Neural cell (in vitro differentiated cells): ENCODE data around the gene NOL11. TPM values are rescaled to one million over a fixed set of nuclear protein-coding genes. Genes with fewer than 3 reads are reported as not detected.
"Not testable (repeated sequence)": the region's sequence is repeated elsewhere in the genome, so short reads cannot be mapped to it uniquely, and the experiment has no call there.

Experiments
- H2AFZ ChIP-seq: fragments of 200-600, 300-800 bp; sonication (generic), shearing (Covaris generic); 2 replicates; pipeline ENCODE4 v1.6.0; 2014; ENCODE audit warnings: low read depth, mild to moderate bottlenecking, antibody characterized with exemption, low read length, moderate library complexity
- H3F3A ChIP-seq: fragments of 200-600 bp; shearing (Covaris generic); 2 replicates; pipeline ENCODE4 v1.6.1; 2016; ENCODE audit warnings: mild to moderate bottlenecking, moderate library complexity, mixed read lengths, antibody characterized with exemption, low read length; ENCODE audit not compliant: insufficient read depth, poor library complexity, severe bottlenecking
- H3K27ac ChIP-seq: fragments of 200-600, 300-800 bp; sonication (generic), shearing (Covaris generic); 2 replicates; pipeline ENCODE4 v1.5.1; 2014; ENCODE audit warnings: mild to moderate bottlenecking, low read length, moderate library complexity
- H3K27me3 ChIP-seq: fragments of 300-800, 200-600 bp; sonication (generic), shearing (Covaris generic); 2 replicates; pipeline ENCODE4 v1.6.0; 2014; ENCODE audit warnings: mild to moderate bottlenecking, low read depth, low read length, moderate library complexity; ENCODE audit not compliant: insufficient read depth
- H3K36me3 ChIP-seq: fragments of 300-800, 200-600 bp; sonication (generic), shearing (Covaris generic); 2 replicates; pipeline ENCODE4 v1.5.1; 2014; ENCODE audit warnings: mild to moderate bottlenecking, antibody characterized with exemption, low read length, moderate library complexity; ENCODE audit not compliant: insufficient read depth
- H3K4me2 ChIP-seq: fragments of 300-800, 200-600 bp; sonication (generic), shearing (Covaris generic); 2 replicates; pipeline ENCODE4 v1.6.0; 2014; ENCODE audit warnings: mild to moderate bottlenecking, low read length
- H3K4me3 ChIP-seq: fragments of 300-800, 200-600 bp; sonication (generic), shearing (Covaris generic); 2 replicates; pipeline ENCODE4 v1.5.1; 2014; ENCODE audit warnings: mild to moderate bottlenecking, low read length, moderate library complexity
- H3K79me2 ChIP-seq: fragments of 200-600 bp; shearing (Covaris generic); replicated peaks from 2 replicates; pipeline ENCODE4 v1.6.0; 2014; ENCODE audit warnings: mild to moderate bottlenecking, low read length, moderate library complexity; ENCODE audit not compliant: insufficient read depth
- H3K9ac ChIP-seq: fragments of 300-800, 200-600 bp; sonication (generic), shearing (Covaris generic); 2 replicates; pipeline ENCODE4 v1.6.1; 2016; ENCODE audit warnings: mild to moderate bottlenecking, low read length, mixed read lengths
- H3K9me2 ChIP-seq: fragments of 200-600 bp; shearing (Covaris generic); 2 replicates; pipeline ENCODE4 v1.6.1; 2016; ENCODE audit warnings: mild to moderate bottlenecking, low read length, mixed read lengths; ENCODE audit not compliant: insufficient read depth
- H3K9me3 ChIP-seq: fragments of 200-600, 300-800 bp; sonication (generic), shearing (Covaris generic); 2 replicates; pipeline ENCODE4 v1.6.1; 2016; ENCODE audit warnings: mild to moderate bottlenecking, mixed run types, low read length, moderate library complexity, mixed read lengths
- H4K20me1 ChIP-seq: fragments of 200-600 bp; shearing (Covaris generic); 2 replicates; pipeline ENCODE4 v1.6.1; 2016; ENCODE audit warnings: mild to moderate bottlenecking, mixed run types; ENCODE audit not compliant: insufficient read depth
- CTCF ChIP-seq: fragments of 450-650 bp; IDR thresholded peaks from 2 replicates; pipeline ENCODE4 v1.5.1; 2014; ENCODE audit warnings: antibody characterized with exemption, mild to moderate bottlenecking, moderate library complexity; ENCODE audit not compliant: poor library complexity, severe bottlenecking
- EP300 ChIP-seq: fragments of 450-650 bp; conservative IDR thresholded peaks from 2 replicates; pipeline ENCODE4 v1.6.1; 2014; ENCODE audit warnings: antibody characterized with exemption, mild to moderate bottlenecking, moderate library complexity; ENCODE audit not compliant: poor library complexity, severe bottlenecking
- EZH2 ChIP-seq: fragments of 200-600, 300-800 bp; shearing (Covaris generic), sonication (generic); IDR thresholded peaks from 2 replicates; pipeline ENCODE4 v1.6.1; 2014; ENCODE audit warnings: antibody characterized with exemption, low read length, borderline replicate concordance, mild to moderate bottlenecking; ENCODE audit not compliant: insufficient read depth, poor library complexity, severe bottlenecking
- MXI1 ChIP-seq: fragments of 450-650 bp; conservative IDR thresholded peaks from 2 replicates; pipeline ENCODE4 v1.6.1; 2014; ENCODE audit warnings: antibody characterized with exemption, mild to moderate bottlenecking; ENCODE audit not compliant: poor library complexity, severe bottlenecking
- POLR2AphosphoS5 ChIP-seq: IDR thresholded peaks from 2 replicates; pipeline ENCODE4 v1.6.1; 2012
- RAD21 ChIP-seq: fragments of 450-650 bp; conservative IDR thresholded peaks from 2 replicates; pipeline ENCODE4 v1.6.1; 2014; ENCODE audit warnings: antibody characterized with exemption, mild to moderate bottlenecking, moderate library complexity
- REST ChIP-seq: IDR thresholded peaks from 2 replicates; pipeline ENCODE4 v1.6.1; 2012; ENCODE audit warnings: borderline replicate concordance
- SMC3 ChIP-seq: fragments of 450-650 bp; conservative IDR thresholded peaks from 2 replicates; pipeline ENCODE4 v1.6.1; 2014; ENCODE audit warnings: antibody characterized with exemption, mild to moderate bottlenecking, moderate library complexity; ENCODE audit not compliant: poor library complexity
- TAF1 ChIP-seq: IDR thresholded peaks from 2 replicates; pipeline ENCODE4 v1.6.1; 2012; ENCODE audit warnings: low read depth
- polyA plus RNA-seq: library from polyadenylated mRNA; depleted of rRNA; stranded (reverse); fragments of >200 nt; gene quantifications from 2 replicates; pipeline ENCODE4 v1.2.3, GENCODE V29; 2014

Gene NOL11
- polyA plus RNA-seq, 1 donor from 2014 or later, result 59.7 TPM

GRCh38 chr17:67750067-67750466 lies 32.3 kb downstream of the NOL11 start:
- Histone ChIP-seq H3K27ac (no peak overlapping the region), H2AFZ (no peak overlapping the region), H3K4me2 (no peak overlapping the region), H4K20me1 (no peaks in the 10 kb centered on the region), H3K36me3 (no peaks in the 10 kb centered on the region), H3K79me2 (no peaks in the 10 kb centered on the region), H3K4me3 (no peak overlapping the region), H3F3A (no peaks in the 10 kb centered on the region), H3K9ac (no peak overlapping the region), H3K9me3 (no peaks in the 10 kb centered on the region), H3K27me3 (no peaks in the 10 kb centered on the region), H3K9me2 (no peaks in the 10 kb centered on the region)
- TF ChIP-seq RAD21, result no peak
- TF ChIP-seq POLR2AphosphoS5, result no peak
- TF ChIP-seq REST, result no peak
- no peak for TF ChIP-seq EZH2
- no peak for TF ChIP-seq CTCF
- TF ChIP-seq TAF1, result no peak
- TF ChIP-seq MXI1, result no peak
- no peak for TF ChIP-seq EP300
- TF ChIP-seq SMC3, result no peak

GRCh38 chr17:67751101-67752074 lies 33.7 kb downstream of the NOL11 start:
- no peaks in the 10 kb centered on the region for H3K9me3 ChIP-seq
- no peak overlapping the region for H3K4me2 ChIP-seq
- TF ChIP-seq MXI1 (no peak), CTCF (no peak), EP300 (no peak), REST (no peak), EZH2 (no peak), POLR2AphosphoS5 (no peak), SMC3 (no peak)
- H3K9me2 ChIP-seq, result no peaks in the 10 kb centered on the region
- H3K27me3 ChIP-seq, result no peaks in the 10 kb centered on the region
- H3K4me3 ChIP-seq, result no peak overlapping the region
- no peaks in the 10 kb centered on the region for H3F3A ChIP-seq
- H3K9ac ChIP-seq, result no peak overlapping the region
- H4K20me1 ChIP-seq, result no peaks in the 10 kb centered on the region
- no peak overlapping the region for H2AFZ ChIP-seq
- H3K36me3 ChIP-seq, result no peaks in the 10 kb centered on the region
- no peak overlapping the region for H3K27ac ChIP-seq
- H3K79me2 ChIP-seq, result no peaks in the 10 kb centered on the region

GRCh38 chr17:67752160-67752559 lies 34.4 kb downstream of the NOL11 start:
- not testable (repeated sequence) for H3K36me3 ChIP-seq, H3K79me2 ChIP-seq, H3K4me3 ChIP-seq, H3K9ac ChIP-seq, H4K20me1 ChIP-seq, H3F3A ChIP-seq, H3K27ac ChIP-seq, H3K9me2 ChIP-seq, H3K4me2 ChIP-seq, H2AFZ ChIP-seq, H3K9me3 ChIP-seq, H3K27me3 ChIP-seq
